HFFc6 (cell line): ENCODE results near the gene KCNK4. TPM values are rescaled to one million over a fixed set of nuclear protein-coding genes. Genes with fewer than 3 reads are reported as not detected.
A peak's percentile ranks its signal among the peaks of the same experiment; 100 is the strongest.

Experiments used
- DNase-seq: peaks from one replicate; pipeline ENCODE4 v3.0.0-alpha.2; 2018
- H3K27ac Mint-ChIP-seq: 2 replicates; pipeline ENCODE4 v1.8.0; 2020; ENCODE audit warnings: mild to moderate bottlenecking, mixed read lengths
- H3K27me3 Mint-ChIP-seq: 2 replicates; pipeline ENCODE4 v1.8.0; 2021; ENCODE audit warnings: mild to moderate bottlenecking, moderate library complexity, mixed read lengths; ENCODE audit not compliant: insufficient read depth
- H3K36me3 Mint-ChIP-seq: 2 replicates; pipeline ENCODE4 v1.8.0; 2021; ENCODE audit warnings: low read depth, mixed read lengths
- H3K4me1 Mint-ChIP-seq: 2 replicates; pipeline ENCODE4 v1.8.0; 2020; ENCODE audit warnings: low read depth, mixed read lengths
- H3K4me3 Mint-ChIP-seq: 2 replicates; pipeline ENCODE4 v1.8.0; 2020; ENCODE audit warnings: mild to moderate bottlenecking, moderate library complexity, mixed read lengths
- H3K9me3 Mint-ChIP-seq: 2 replicates; pipeline ENCODE4 v1.8.0; 2020; ENCODE audit warnings: mild to moderate bottlenecking, mixed read lengths
- total RNA-seq, 6 experiments: library from RNA; stranded (reverse); fragmentation: NEBNext Ultra II Directional; extraction: Animal tissue kit (Norgen Biotek cat#: 25700); gene quantifications; 2 replicates in 1 of 6; 3 replicates in 5 of 6; pipeline ENCODE4 v1.2.3, GENCODE V29; 2021
- TF ChIP-seq, protein P1 (sequence below): fragments of 200-600 bp; sonication (generic); IDR thresholded peaks from 2 replicates; pipeline ENCODE4 v1.5.0; 2021; ENCODE audit warnings: antibody characterized with exemption, mild to moderate bottlenecking

Gene KCNK4
- total RNA-seq, 6 experiments from 2014 or later, result 0.14 TPM; not detected in 5

DNA sequence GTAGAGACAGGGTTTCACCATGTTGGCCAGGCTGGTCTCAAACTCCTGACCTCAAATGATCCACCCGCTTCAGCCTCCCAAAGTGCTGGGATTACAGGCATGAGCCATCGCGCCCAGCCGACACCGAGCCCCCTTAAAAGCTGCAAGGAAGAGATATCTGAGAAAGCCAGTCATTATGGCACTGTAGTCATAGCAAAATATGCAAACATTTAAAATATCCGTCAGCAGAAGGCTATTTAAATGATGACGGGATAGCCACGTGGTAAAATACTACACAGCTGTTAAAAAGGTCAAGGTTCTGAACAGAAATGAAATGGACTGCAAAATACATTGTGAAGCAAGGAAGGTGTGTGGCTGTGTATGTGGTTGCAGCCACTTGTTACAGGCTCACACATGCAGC lies 42.5 kb downstream of the KCNK4 start:
- Mint-ChIP-seq H3K36me3 (no peaks in the 10 kb centered on the region), H3K27ac (no peak overlapping the region), H3K4me1 (peaks cover 22% of the 10 kb centered on the region), H3K9me3 (no peaks in the 10 kb centered on the region), H3K27me3 (peaks cover 7% of the 10 kb centered on the region; the same call in 1 of the 2 replicates), H3K4me3 (no peak overlapping the region)
- DNase-seq, result no peak
- TF ChIP-seq, protein P1, sequence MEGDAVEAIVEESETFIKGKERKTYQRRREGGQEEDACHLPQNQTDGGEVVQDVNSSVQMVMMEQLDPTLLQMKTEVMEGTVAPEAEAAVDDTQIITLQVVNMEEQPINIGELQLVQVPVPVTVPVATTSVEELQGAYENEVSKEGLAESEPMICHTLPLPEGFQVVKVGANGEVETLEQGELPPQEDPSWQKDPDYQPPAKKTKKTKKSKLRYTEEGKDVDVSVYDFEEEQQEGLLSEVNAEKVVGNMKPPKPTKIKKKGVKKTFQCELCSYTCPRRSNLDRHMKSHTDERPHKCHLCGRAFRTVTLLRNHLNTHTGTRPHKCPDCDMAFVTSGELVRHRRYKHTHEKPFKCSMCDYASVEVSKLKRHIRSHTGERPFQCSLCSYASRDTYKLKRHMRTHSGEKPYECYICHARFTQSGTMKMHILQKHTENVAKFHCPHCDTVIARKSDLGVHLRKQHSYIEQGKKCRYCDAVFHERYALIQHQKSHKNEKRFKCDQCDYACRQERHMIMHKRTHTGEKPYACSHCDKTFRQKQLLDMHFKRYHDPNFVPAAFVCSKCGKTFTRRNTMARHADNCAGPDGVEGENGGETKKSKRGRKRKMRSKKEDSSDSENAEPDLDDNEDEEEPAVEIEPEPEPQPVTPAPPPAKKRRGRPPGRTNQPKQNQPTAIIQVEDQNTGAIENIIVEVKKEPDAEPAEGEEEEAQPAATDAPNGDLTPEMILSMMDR, result no peak

DNA sequence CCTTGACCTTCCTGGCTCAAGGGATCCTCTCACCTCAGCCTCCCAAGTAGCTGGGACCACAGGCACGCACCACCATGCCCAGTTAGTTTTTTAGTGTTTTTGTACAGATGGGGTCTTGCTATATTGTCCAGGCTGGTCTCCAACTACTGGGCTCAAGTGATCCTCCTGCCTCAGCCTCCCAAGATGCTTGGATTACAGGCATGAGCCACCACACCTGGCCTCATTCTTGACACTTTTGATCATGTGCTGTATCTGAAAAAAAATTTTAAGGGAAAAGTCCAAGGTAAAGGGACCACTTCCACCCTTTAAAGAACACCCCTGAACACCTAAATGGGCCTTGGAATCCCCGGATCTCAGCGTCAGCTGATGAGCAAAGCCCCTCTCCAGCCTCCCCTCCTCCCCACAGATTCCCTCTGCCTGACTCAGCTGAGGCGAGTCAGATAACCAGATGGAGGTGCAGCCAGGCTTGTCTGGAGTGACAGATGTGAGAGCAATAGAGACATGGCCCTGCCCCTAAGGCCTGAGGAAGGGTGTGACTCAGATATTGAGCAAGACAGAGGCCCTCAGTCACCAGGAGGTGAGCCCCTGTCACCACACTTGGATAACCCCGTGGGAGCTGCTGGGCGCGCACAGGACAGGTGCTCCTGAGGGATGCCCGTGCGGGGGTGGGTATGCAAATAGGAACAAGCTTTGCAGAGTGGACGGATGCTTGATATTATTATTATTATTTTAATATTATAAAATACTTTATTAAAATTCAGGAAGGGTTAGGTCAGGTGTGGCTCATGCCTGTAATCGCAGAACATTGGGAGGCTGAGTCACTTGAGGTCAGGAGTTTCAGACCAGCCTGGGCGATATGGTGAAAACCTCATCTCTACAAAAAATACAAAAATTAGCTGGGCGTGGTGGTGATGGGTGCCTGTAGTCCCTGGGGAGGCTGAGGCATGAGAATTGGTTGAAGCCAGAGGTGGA lies 43.9 kb downstream of the KCNK4 start:
- Mint-ChIP-seq H3K27ac (peak overlapping the region; percentile 78), H3K9me3 (no peaks in the 10 kb centered on the region), H3K4me3 (peak overlapping the region; percentile 41), H3K4me1 (peaks cover 22% of the 10 kb centered on the region), H3K36me3 (no peaks in the 10 kb centered on the region), H3K27me3 (peaks cover 4% of the 10 kb centered on the region; the same call in 1 of the 2 replicates)
- peak; percentile 94 for DNase-seq
- TF ChIP-seq, protein P1, result no peak

DNA sequence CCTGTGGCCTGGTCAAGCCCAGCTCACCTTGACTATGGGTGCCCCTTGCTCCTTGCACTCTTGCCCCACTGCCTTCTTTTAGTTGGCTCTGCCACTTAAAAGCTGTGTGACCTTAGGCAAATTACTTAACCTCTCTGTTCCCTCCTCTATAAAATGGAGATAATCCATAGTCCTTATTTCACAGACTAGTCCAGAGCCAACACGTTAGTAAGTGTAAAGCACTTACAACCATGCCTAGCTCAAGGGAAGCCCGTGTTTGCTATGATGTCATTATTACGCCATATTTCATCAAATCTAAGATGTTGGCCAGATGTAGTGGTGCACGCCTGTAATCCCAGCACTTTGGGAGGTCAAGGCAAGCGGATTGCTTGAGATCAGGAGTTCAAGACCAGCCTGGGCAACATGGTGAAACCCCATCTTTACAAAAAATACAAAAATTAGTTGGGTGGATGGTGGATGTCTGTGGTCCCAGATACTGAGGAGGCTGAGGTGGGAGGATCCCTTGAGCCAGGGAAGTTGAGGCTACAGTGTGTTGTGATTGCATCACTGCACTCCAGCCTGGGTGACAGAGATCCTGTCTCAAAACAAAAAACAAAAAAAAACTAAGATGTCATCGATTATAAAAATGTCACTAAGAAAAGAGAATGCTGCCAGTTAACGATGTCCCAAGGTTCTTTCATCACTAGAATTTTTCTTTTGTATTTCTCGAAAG lies 46.6 kb downstream of the KCNK4 start:
- H3K27ac Mint-ChIP-seq, result no peak overlapping the region

DNA sequence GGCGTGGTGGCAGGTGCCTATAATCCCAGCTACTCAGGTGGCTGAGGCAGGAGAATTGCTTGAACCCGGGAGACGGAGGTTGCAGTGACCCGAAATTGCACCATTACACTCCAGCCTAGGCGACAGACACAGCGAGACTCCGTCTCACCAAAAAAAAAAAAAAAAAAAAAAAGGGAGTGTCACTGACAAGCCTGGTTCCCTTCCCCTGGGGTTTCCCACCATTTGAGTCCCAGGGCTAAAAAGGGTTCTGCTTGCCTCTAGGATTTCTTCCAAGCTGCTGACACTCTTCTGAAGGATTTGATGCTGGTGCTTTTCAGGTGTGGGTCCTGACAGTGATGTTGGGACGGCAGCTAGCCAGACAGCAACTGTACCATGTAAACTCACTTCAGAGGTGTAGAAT lies 47.6 kb downstream of the KCNK4 start:
- H3K27ac Mint-ChIP-seq, result no peak overlapping the region

More for the DNA sequence above, 46.6 kb downstream of the KCNK4 start:
- TF ChIP-seq, protein P1, result no peak
- no peaks in the 10 kb centered on the region for H3K9me3 Mint-ChIP-seq
- H3K4me3 Mint-ChIP-seq, result no peak overlapping the region
- H3K36me3 Mint-ChIP-seq, result no peaks in the 10 kb centered on the region
- no peak for DNase-seq
- H3K27me3 Mint-ChIP-seq, result peaks cover 5% of the 10 kb centered on the region; the same call in 1 of the 2 replicates
- H3K4me1 Mint-ChIP-seq, result peaks cover 12% of the 10 kb centered on the region

DNA sequence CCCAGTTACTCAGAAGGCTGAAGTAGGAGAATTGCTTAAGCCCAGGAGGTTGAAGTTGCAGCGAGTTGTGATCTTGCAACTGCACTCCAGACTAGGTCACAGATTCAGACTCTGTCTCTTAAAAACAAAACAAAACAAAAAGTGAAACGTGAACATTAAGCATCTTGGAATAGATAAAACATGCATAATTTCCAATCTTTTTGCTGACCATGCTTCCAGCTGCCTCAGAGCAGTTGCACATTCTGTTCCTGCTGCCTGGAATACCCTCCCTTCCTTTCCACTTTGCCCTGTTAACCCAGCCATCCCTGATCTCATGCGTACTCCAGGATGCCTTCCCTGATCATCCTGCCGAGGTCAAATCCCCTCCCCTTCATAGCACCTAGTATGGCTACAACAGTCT lies 48.2 kb downstream of the KCNK4 start:
- Mint-ChIP-seq H3K27me3 (peaks cover 5% of the 10 kb centered on the region; the same call in 1 of the 2 replicates), H3K4me1 (peaks cover 12% of the 10 kb centered on the region), H3K4me3 (no peak overlapping the region), H3K9me3 (no peaks in the 10 kb centered on the region), H3K36me3 (no peaks in the 10 kb centered on the region), H3K27ac (no peak overlapping the region)
- no peak for DNase-seq
- TF ChIP-seq, protein P1, result no peak

More for the DNA sequence above, 47.6 kb downstream of the KCNK4 start:
- Mint-ChIP-seq H3K9me3 (no peaks in the 10 kb centered on the region), H3K4me1 (peaks cover 12% of the 10 kb centered on the region), H3K36me3 (no peaks in the 10 kb centered on the region), H3K4me3 (no peak overlapping the region), H3K27me3 (peaks cover 5% of the 10 kb centered on the region; the same call in 1 of the 2 replicates)
- DNase-seq, result no peak
- TF ChIP-seq, protein P1, result no peak
